AG20443 (cell line): ENCODE data around the gene TTN.

Experiments used
- DNase-seq: peaks from one replicate; pipeline ENCODE4 v3.0.0; 2012; ENCODE audit warnings: low spot score, mixed read lengths

The TTN gene

DNA sequence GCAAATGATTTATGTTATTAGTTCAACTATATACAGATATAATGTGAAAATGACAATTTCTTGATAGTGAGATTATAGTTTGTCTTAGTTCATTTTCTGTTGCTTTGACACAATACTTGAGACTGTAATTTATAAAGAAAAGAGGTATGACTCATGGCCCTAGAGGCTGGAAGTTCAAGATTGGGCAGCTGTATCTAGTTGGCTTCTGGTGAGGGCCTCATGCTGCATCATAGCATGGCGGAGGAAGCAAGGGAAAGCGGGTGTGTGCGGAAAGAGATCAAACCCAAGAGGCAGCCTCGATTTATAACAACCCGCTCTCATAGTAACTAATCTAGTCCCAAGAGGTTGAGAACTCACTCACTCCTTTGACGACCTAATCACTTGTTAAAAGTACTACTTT is 315.6 kb downstream of the TTN start:
- DNase-seq: no peak

- no peak for DNase-seq
Measured at GRCh38 chr2:178485356-178485755, 321.9 kb downstream of the TTN start.

GRCh38 chr2:178484245-178485041 is 322.8 kb downstream of the TTN start:
- DNase-seq: no peak

GRCh38 chr2:178482437-178482836 is 324.8 kb downstream of the TTN start:
- no peak for DNase-seq

DNA sequence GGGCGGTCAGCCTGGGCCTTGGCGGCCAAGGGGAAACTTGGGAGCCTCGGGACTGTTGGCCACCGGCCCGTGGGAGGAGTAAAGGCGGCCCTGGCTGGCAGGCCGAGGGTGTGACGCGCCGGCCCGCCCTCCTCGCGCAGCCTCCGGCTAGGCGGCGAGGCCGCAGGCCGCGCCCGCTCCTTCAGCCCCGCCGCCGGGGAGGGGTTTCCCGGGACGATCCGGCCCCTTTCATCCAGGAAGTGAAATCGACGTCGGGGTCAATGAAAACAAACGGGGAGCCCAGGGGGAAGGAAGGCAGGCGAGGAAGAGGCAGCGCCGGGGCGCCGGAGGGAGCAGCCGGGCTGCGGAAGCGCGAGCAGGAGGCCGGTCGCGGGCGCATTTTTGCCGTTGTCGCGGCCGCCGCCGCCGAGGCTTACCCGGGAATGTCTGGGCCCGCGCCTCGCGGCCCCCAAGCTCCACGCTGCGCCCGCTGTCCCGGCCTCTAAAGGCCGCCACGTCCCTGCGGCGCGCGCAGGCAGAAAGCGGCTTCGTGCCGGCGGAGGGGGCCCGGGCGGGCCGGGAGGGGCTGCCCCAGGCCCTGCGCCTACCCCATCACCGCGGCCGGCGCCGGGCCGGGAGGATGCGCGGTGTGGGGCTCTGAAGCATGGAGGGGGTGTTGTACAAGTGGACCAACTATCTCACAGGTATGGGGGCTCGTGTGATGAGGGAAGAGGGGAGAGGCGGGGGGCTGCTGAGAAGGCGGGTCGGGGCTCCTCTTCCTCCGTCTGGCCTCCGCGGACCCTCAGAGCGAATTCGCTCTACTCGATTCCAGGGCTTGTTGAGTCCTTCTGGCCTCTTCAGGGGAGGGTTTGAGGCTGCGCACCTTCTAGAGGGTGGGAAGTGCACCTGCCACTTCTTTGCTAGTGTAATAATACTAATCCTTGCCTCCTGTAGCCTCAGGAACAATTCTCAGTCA is 326.7 kb downstream of the TTN start, which contains the start of gene PLEKHA3:
Gene PLEKHA3, plus strand, starts transcription at position 231 of the 955 bp plus-strand sequence. Its CDS starts 413 bp downstream, at position 644.
- peak; percentile 99 for DNase-seq

- DNase-seq: no peak
Measured at GRCh38 chr2:178479758-178480226, 327.4 kb downstream of the TTN start.

DNA sequence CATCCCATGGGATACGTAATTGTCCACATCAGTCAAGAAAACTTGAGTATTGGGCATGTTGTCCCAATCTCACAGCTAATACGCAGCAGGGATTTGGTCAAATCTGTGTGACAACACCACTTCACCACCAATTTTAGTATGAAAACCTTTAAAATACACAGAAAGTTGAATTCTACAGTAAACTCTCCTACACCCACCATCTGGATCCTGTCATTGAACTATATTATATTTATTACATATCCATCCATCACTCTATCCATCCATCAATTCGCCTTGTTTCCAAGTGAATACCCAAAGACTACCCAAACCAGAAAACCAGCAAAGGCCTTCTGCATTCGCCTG is 328.0 kb downstream of the TTN start:
- DNase-seq: no peak

DNA sequence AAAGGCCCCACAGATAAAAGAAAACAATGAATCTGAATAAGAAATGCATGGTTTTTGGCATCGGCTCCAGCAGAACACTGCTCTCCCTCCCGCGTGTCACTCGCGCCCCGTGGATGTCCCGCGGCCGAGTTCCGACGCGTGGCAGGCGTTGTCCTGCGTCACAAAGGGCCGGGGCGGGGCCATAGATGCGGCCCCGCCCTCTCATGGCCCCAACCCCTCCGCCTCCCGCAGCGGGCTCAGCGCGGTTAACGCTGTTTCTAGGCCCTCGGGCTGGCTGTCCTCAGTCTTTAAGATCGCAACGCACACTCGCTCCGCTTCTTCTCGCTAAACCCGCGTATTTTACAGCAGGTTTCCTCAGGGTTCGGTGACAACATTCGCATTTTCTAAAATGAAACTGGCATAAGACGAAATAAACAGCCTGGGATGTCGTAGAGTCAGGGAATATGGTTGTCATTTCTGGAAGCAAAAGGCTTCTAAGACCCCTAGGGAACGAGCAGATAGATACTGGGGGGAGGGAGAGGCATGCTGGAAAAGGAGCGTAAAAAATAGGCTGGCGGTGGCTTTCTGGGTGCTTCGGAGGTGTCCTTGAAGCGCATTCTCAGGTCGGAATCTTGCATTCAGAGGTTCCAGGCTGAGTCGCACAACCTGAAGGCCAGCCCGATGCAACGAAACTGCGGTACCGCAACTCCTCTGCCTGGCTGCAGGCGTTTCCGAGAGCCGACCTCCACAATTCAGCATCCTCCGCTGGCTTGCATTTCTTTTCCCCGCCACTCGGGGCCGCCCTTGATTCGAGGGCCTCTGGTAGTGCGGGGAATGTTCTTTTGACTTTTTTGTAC is 328.6 kb downstream of the TTN start, which contains the start of gene FKBP7:
Gene FKBP7, minus strand, starts transcription at position 162 of the 836 bp plus-strand sequence. Its CDS starts 101 bp downstream, at position 61.
- peak; percentile 93 for DNase-seq

DNA sequence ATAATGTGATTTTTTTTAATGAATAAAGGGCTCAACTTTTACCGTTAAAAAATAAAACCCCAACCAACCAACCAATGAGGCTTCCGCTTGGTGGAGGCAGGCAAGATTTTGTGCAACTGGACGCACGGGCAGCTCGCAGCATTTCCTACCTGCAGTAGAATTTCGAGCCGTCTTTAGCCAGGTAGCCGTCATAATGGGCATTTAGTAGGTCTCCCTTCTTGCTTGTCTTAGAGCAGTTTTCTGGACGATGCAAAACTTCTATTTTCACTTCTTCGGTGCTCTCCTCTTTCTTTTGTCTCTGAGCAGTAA is 329.1 kb downstream of the TTN start:
- DNase-seq: peak; percentile 17

- no peak for DNase-seq
Measured at GRCh38 chr2:178477443-178478129, 329.6 kb downstream of the TTN start.

- no peak for DNase-seq
Measured at GRCh38 chr2:178476477-178476876, 330.7 kb downstream of the TTN start.
